ENCODE results near the gene OR52D1. TPM values are rescaled to one million over a fixed set of nuclear protein-coding genes. Genes with fewer than 3 reads are reported as not detected.

Gene OR52D1
- total RNA-seq, 1 experiment from 2014 or later, result not detected

- no peak for DNase-seq (ENCODE audit: low spot score)
These were observed 21.3 kb downstream of the OR52D1 start, which contains the start of gene UBQLN3 for GRCh38 chr11:5509803-5510202. UBQLN3 (minus strand) TSS chr11:5509957; CDS start chr11:5509558, 399 bp downstream.

DNA sequence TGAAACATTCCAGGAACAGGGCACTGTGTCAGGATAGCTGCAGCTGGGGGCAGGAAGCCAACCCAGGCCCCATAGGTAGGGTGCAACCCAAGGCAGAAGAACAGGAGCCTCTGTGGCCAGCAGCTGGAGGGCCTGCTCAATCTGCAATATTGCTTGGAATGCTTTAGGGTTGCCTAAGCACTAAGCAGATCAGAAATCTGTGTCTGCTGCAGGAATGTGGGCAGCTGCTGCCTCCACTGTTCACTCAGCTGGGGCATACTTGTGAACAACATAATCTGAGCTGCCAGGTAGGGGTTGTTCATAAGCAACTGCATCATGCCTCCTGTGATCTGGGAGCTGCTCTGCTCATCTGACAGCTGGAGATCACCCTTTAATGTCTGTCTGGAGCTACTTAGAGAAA is 26.4 kb downstream of the OR52D1 start:
- DNase-seq (ENCODE audit: low spot score), result no peak

DNA sequence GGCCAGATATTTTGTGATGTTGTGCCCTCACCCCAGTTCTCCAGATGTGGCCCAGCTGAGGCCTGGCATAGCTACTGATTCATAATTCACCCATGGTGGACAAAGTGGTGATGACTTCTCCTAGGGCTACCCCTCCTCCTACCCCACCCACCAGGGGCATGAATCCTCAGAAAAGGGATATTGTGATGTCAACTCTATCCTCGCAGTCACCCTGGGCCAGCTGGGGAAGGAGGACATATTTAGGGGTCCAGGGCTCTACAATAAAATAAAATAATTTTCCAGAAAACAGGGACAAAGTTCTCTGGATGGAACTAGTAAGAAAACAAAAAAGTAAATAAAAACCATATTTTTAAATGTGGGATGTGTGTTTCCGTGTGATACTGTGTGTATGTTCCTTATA is 28.1 kb downstream of the OR52D1 start, which contains the start of gene UBQLNL:
Gene UBQLNL, minus strand, starts transcription at position 101 of the 400 bp plus-strand sequence. CDS start 258 bp downstream, outside the sequence.
- no peak for DNase-seq (ENCODE audit: low spot score)

- DNase-seq (ENCODE audit: low spot score), result no peak
These were observed 33.1 kb downstream of the OR52D1 start for GRCh38 chr11:5521540-5521939.

DNA sequence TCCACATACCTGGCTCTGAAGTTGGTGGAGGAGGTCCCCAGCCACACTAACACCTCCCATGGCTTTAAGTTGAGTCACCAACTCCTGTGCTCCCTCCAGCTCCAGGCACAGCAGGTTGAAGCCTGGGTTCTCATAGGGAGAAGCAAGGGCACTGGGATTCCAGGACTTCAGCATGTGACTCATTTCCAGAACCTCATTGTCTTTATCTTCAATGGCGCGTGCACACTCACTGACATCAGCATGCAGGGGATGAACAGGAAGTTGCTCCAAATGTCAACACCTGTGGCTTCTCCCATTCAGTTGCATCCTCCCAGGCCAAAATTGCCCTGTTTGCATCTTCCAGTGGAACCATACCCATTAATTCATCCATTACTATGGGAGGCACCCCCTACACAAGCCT is 33.8 kb downstream of the OR52D1 start:
- DNase-seq (ENCODE audit: low spot score), result no peak

DNA sequence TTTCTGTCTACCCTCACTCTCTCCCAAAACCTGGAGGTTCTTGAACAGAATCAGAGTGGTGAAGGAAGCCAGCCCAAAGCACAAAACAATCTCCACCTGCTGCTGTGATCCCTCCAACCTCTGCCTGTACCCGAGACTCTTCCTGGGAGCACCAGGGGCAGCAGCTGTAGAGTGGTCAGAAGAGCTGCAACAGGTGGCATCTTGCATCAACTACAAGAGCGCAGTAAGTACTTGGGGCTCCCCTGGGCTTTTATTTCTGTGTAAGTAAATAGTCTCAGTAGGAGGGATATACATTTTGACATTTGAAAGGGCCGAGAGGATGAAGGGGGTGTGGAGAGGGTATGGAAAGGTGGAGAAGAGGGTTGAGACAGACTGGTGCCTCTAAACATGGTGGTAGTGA is 36.3 kb downstream of the OR52D1 start:
- no peak for DNase-seq (ENCODE audit: low spot score)

DNA sequence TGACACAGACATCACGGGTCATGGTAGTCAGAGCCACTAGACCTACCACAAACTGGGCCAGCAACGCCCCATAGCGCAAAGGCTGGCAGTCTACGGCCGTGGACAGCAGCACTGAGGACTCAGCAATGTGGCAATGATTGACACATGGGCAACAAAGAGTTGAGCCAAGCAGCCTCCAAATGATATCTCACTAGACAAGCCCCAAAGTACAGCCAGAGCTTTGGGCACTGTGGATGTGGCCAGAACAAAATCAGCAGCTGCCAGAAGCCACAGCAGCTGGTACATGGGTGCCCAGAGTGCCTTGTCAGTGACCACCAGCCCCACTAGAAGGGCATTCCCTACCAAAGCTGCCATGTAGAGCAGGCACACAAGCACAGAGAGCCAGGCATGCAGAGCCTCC is 39.2 kb downstream of the OR52D1 start:
- no peak for DNase-seq (ENCODE audit: low spot score)

DNA sequence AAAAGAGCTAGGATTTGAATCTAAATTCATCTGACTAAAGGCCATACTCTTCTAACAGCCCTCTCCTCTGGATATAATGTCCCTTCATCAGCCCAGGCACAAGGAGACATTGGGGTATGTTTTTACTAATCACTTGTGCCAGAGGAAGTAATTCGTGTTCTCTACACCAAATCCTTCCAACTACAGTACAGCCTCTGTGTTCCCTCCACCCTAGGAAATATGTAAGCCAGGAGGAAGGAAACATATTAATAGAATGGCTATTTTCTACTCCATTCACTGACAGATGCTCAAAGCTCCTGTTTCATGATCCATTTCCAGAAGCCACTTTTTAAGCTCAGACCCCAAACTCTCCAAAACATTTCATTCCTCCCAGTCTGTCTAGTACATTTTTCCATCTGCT is 40.0 kb downstream of the OR52D1 start:
- no peak for DNase-seq (ENCODE audit: low spot score)

- no peak for DNase-seq (ENCODE audit: low spot score)
These were observed 42.8 kb downstream of the OR52D1 start for GRCh38 chr11:5531053-5531831.

GRCh38 chr11:5534046-5534445 is 45.6 kb downstream of the OR52D1 start:
- DNase-seq (ENCODE audit: low spot score), result no peak

GRCh38 chr11:5536482-5536881 is 48.0 kb downstream of the OR52D1 start:
- DNase-seq (ENCODE audit: low spot score), result no peak

Other genes with a start within 250 kb of the OR52D1 start
- gene HBG1, start 238.8 kb upstream of the OR52D1 start, total RNA-seq (2014; rRNA removed; shearing (Covaris generic)), result 2.1 TPM in 1 of 2 replicates, not detected in the other
- gene HBG2, start 233.9 kb upstream of the OR52D1 start, total RNA-seq (2014; rRNA removed; shearing (Covaris generic)), result 0.23 and 2.6 TPM in 2 replicates
- gene HBE1, start 218.7 kb upstream of the OR52D1 start, total RNA-seq (2014; rRNA removed; shearing (Covaris generic)), result 28.6 and 32.7 TPM in 2 replicates
- gene OR51B4, start 186.7 kb upstream of the OR52D1 start, total RNA-seq (2014; rRNA removed; shearing (Covaris generic)), result 1.1 and 6.9 TPM in 2 replicates
- not detected in 2 replicates for gene OR51B2, start 164.4 kb upstream of the OR52D1 start, total RNA-seq (2014; rRNA removed; shearing (Covaris generic))
- gene OR51B5, start 145.2 kb upstream of the OR52D1 start, total RNA-seq (2014; rRNA removed; shearing (Covaris generic)), result 28.2 and 31.4 TPM in 2 replicates
- gene OR51B6, start 137.2 kb upstream of the OR52D1 start, total RNA-seq (2014; rRNA removed; shearing (Covaris generic)), result not detected in 2 replicates
- not detected in 2 replicates for gene OR51M1, start 104.9 kb upstream of the OR52D1 start, total RNA-seq (2014; rRNA removed; shearing (Covaris generic))
- gene OR51Q1, start 66.6 kb upstream of the OR52D1 start, total RNA-seq (2014; rRNA removed; shearing (Covaris generic)), result not detected in 2 replicates
- 0.45 TPM in 1 of 2 replicates, not detected in the other for gene OR51I1, start 47.2 kb upstream of the OR52D1 start, total RNA-seq (2014; rRNA removed; shearing (Covaris generic))
- gene OR51I2, start 39.4 kb upstream of the OR52D1 start, total RNA-seq (2014; rRNA removed; shearing (Covaris generic)), result not detected in 2 replicates
- gene UBQLN3, start 21.3 kb downstream of the OR52D1 start, total RNA-seq (2014; rRNA removed; shearing (Covaris generic)), result not detected in 2 replicates
- gene UBQLNL, start 28.0 kb downstream of the OR52D1 start, total RNA-seq (2014; rRNA removed; shearing (Covaris generic)), result not detected in 2 replicates
- not detected in 2 replicates for gene OR52H1, start 59.9 kb downstream of the OR52D1 start, total RNA-seq (2014; rRNA removed; shearing (Covaris generic))
- not detected in 2 replicates for gene OR52B6, start 92.2 kb downstream of the OR52D1 start, total RNA-seq (2014; rRNA removed; shearing (Covaris generic))
- gene TRIM6, start 108.0 kb downstream of the OR52D1 start, total RNA-seq (2014; rRNA removed; shearing (Covaris generic)), result 6.4 and 11.2 TPM in 2 replicates
- 14.4 and 19.1 TPM in 2 replicates for gene TRIM34, start 136.3 kb downstream of the OR52D1 start, total RNA-seq (2014; rRNA removed; shearing (Covaris generic))
- 36.5 and 38.1 TPM in 2 replicates for gene TRIM5, start 196.4 kb downstream of the OR52D1 start, total RNA-seq (2014; rRNA removed; shearing (Covaris generic))
- 62.8 and 69.6 TPM in 2 replicates for gene TRIM22, start 201.1 kb downstream of the OR52D1 start, total RNA-seq (2014; rRNA removed; shearing (Covaris generic))
- not detected in 2 replicates for gene OR56B1, start 247.8 kb downstream of the OR52D1 start, total RNA-seq (2014; rRNA removed; shearing (Covaris generic))

Measured in H4 (cell line).